ENCODE results near the gene BLM.

DNA sequence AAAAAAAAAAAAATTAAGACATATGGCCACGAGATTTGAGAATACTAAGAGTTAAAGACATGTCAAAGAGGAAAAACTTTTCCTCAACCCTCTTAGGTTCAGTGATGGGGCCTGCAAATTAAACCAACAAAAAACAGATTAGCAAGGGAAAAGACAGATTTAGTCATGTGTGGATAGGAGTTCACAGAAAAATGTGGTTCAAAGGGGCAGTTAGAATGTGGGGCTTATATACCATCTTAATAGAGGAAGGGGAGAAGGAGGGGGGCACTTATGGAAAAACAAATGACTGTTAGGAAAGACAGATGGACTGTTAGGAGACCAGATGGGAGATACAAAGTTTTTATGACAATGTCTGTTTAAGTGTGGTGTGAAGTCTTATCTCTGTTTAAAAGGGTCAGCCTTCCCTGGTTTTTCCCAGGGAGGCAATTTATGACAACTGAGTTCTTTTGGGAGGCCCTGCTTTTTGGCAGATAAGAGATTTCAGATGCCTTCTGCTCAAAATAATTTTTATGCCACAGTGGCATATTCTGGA lies 82.6 kb downstream of the BLM start:
- TF ChIP-seq POLR2A (IDR thresholded peaks at IDR 0.05; ENCODE audit: low read depth, low read length) (no peak), TAF1 (IDR thresholded peaks at IDR 0.05; ENCODE audit: borderline replicate concordance, low read depth, low read length) (no peak)

All from GM12892 (cell line).